NCI-H2029 treated with DMSO at 0.1 percent for 48 hours (cell line): ENCODE data around the gene TENM4.

Experiments used
- DNase-seq: peaks from one replicate; lab custom pipeline; 2025; lab: John Stamatoyannopoulos, UW

Gene TENM4

GRCh38 chr11:78935398-78936068 lies 505.3 kb downstream of the TENM4 start:
- DNase-seq, result no peak

DNA sequence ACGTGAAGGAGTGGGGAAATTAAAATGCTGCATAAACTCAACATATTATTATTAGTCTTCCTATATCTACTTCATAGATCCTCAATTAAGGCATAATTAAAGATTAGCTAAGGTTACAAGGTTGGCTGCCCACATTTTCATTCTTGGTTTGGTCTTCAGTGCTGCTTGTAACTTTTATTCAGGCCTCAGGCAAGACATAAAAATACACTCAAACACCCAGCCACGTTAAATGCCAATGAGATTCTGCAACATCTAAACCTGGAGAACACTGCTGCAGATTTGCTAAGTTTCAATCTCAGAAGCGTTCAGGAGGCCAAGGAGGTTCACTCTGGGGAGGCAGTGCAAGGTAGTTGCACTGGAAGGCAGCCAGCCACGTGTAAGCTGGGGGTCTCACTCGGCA lies 507.5 kb downstream of the TENM4 start:
- no peak for DNase-seq

DNA sequence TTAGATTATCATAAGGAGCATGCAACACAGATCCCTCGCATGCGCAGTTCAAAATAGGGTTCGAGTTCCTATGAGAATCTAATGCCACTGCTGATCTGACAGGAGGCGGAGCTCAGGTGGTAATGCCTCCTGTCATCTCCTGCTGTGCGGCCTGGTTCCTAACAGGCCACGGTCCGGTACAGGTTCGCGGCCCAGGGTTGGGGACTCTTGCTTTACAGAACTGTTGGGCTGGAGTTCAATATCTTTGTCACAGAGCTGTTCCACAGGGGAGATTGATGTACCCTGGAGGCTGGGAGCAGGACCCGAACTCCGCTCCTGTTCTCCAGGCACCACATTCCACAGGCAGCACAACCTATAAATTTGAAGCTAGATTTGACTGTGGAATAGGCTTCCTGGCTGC lies 508.1 kb downstream of the TENM4 start:
- DNase-seq, result no peak

DNA sequence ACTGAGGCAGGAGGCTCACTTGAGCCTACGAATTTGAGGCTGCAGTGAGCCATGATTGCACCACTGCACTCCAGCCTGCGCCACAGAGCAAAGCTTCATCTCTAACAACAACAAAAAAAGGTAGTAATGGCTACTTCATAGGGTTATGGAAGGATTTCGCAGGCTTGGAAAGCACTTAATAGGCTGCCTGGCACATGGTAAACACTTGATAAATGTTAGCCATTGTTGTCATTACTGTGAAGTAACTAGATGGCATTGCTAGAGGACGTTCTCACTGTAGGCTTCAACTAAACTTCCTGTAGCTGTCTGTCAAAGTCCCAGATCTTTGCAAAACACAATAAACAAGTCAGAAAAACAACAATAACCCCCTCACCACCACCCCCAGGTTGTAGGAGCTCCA lies 508.9 kb downstream of the TENM4 start:
- DNase-seq, result no peak

- no peak for DNase-seq
Measured at GRCh38 chr11:78930810-78931523, 509.9 kb downstream of the TENM4 start.

- DNase-seq, result no peak
Measured at GRCh38 chr11:78929906-78930220, 511.0 kb downstream of the TENM4 start.

DNA sequence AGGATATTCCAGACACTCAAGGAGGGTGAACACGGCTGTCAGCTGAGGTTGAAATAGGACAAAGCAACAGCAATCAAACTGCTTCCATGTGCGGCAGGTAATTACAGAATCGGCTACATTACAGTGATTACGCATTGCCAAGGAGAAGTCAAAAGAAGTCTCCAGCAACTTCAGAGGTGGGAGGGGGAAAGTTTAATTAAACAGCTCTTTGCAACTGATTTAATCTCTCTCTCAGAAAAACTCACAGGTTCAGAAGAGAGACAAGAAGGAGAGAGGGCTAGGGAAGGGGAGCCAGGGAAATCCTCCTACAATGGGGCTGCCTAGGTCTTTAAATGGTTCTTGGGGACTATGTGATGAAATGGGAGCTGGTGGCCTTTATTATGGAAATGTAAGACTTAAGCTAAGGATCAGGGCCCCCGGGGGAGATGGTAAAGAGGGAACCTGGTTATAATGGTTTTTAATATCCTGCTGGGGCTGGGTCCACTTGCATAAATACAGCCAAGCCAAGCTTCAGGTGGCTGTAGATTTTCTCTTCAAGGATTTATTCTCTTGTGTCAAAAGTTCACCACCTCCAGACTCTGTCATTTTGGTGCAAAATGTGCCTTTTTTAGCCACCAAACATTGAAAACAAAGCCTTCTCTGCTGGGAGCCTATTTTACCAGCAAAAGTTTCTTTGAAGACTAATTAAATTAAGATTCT lies 511.5 kb downstream of the TENM4 start:
- DNase-seq, result no peak

- peak; percentile 50 for DNase-seq
Measured at GRCh38 chr11:78927511-78927910, 513.3 kb downstream of the TENM4 start.

DNA sequence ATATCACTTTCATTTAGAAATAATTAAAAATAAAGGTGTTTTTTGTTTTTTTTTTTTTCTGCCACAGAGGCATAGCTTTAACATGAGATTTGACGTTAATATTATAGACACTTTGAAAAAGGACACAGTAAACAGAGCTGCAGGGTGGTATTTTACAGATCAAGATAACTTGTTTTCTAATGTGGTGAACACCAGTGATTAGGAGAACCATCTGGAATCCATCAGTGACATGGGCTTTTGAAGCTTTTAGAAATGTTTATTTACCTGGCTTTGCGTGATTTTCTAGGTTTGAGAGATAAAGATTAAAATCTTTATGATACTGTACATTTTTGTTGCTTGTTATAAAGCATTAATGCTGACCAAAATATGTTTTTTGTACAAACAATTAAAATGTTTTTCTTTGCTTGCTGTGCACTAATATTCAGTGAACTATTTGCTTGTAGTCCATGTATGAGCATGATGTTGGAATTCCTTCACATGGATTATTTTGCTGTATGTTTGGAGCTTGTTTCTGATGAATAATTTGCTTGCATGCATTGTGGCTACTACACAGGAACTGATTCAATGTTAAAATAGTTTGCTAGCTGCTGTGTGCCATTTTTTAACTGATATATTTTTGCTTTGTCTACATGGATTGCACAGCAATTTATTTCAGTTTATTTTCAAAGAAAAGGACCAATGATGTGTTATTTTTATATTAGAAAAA lies 514.0 kb downstream of the TENM4 start:
- DNase-seq, result no peak

DNA sequence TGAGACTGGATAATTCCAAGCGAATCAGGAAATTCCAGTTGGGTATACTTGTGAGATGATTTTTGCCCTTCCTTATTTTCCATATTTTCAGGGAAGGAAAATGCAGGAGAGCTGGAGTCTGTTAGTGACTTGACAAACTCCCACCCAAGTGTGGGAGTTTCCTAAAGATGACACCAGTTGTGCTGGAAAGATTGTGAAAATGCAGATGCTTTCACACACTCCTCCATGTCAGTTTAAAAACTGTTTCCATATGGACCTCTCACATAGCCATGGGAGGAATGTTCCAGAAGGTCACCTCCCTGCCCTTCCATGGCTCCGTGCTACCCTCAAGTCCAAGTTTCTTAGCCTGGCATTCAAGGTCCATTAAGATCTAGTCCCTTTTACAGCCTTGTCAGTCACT lies 515.4 kb downstream of the TENM4 start:
- DNase-seq, result no peak

DNA sequence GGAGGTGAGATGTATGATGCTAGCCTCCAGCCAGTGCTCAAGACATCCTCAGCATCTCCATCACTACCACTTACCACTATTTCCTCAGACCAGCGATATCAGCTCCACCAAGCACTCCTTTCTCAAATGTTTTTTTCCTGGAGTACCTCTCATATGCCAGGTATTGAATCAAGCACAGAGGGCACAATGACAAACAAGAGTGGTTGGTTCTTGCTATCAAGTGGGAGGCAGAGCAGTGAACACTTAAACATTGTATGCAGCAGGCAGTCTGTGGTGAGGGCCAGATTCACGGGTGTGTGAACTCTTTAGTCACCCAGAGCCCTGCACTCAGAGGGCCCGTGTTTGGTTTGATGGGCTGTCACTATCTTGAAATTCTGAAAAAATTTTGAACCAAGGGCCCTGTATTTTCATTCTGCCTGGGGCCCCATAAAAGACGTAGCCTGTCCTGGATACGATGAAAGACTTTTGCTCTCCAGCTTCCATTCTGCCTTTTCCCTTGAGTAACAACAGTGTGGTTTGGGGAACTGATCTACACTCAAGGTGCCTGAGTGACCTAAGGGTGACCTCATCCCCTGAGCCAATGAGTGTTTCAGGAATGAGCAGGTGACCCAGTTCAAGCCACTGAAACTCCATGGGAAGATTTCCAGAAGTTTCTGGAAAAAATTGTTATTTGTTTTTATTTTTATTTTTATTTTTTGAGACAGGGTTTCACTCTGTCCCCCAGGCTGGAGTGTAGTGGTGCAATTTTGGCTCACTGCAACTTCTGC lies 517.8 kb downstream of the TENM4 start:
- peak; percentile 13 for DNase-seq

DNA sequence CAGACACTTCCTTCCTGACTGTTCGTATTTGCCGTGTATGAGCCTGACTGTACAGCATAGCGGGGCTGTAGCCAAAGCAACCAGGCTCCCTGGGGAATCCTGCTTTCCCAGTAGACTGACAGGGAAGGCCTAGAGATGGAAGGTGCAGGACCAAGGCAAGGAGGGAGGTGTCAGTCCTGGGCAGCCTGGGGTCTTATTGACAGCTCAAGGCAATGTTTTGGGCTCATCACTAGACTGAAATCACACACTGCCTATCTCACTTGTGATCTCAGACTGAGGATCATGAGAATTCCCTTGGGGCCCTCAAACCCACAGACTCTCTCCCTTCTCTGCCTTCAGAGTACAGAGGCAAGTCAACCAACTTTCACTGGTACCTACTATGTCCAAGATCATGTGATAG lies 519.3 kb downstream of the TENM4 start:
- DNase-seq, result no peak

DNA sequence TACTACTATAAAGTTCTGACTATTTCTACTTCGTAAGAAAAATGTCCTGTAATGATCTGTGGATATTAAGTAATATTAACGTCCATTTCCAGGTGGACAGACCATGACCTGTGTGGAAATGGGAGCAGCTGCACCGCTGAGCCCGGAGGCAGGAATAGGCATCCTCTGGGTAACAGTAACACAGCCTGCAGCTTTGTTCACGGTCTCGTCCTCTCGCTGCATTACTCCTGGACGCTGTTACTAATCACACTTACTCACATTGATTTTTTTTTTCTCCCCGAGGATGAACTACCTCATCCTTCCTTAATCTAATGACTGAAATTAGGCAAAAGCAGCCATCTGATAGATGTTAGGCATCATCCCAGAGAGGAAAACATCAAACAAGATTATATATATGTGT lies 520.5 kb downstream of the TENM4 start:
- DNase-seq, result no peak

DNA sequence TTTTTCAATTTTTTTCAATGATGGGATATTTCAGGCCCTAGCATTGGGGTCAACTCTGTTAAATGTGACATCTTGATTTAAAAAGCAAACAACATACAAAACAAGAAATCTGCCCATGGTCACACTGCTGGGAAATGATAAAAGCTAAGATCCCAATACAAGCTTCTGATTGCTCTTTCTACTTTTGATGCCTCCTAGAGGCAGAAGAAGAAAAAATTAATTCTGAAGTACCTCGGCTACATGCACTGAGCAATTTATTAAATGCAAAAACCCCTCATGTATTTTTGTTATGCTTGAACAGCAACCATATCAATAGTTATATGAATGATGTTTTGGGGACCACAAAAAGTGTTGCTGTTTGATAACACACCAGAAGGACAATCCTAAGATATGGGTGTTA lies 524.1 kb downstream of the TENM4 start:
- DNase-seq, result no peak

- DNase-seq, result no peak
Measured at GRCh38 chr11:78914503-78914902, 526.3 kb downstream of the TENM4 start.

DNA sequence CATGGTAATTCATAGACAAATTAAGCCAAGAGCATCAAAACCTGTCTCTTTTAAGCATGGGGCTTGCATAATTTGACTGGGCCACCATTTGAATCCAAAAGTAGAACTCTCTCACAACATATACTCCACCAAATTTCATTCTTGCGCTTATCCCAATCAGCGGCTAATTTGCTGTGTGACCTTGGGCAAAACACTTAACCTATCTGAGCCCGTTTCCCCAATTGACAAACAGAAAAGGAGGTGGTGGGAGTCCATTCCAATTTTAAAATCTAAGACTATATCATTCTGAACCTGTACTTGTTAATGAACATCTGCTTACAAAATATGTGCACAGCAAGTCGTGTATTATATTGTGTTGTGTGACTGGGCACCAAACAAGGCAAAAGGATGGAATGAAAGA lies 528.1 kb downstream of the TENM4 start:
- no peak for DNase-seq

- DNase-seq, result no peak
Measured at GRCh38 chr11:78910322-78910721, 530.5 kb downstream of the TENM4 start.

- DNase-seq, result no peak
Measured at GRCh38 chr11:78909386-78909785, 531.4 kb downstream of the TENM4 start.

GRCh38 chr11:78907636-78908035 lies 533.2 kb downstream of the TENM4 start:
- DNase-seq, result no peak

DNA sequence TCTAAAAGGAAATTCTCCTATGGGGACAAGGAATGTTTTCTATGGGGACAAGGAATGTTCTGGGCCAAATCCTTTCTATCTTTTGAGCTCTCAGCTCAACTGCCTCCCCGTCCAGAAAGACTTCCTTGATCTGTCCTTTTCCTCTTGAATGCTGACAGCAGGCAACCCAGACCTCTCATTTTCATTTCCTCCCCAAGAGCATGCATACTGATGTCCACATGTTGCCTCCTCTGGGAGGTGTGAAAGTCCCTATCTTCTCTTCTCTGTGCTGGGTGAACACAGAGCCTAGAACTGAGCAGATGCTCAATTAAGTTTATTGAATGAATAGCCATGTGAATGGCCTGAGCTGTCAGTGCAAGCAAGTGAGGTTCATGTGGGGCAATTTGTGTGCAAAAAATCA lies 534.3 kb downstream of the TENM4 start:
- no peak for DNase-seq

DNA sequence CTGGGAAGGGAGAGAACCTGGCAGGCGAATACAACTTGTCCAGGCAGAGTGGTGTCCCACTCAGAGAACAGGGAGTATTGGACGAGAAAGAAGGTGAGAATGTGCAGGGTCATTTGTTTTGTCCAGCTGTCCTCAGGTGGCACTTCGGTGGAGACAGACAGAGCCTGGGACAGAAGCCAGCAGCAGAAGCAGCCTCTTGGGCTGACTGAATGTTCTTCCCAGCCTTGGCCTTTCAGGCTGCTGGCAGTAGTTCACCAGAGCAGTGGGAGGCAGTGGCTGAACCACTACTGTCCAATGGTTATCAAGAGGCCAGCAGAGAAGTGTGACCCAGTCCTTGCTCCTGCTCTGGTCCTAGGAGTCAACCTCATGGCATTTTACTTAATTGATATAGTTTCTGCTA lies 535.1 kb downstream of the TENM4 start:
- no peak for DNase-seq
